Fibroblast of lung (primary cell): ENCODE data around the gene PCSK6. TPM values are rescaled to one million over a fixed set of nuclear protein-coding genes. Genes with fewer than 3 reads are reported as not detected.

Source experiments
- DNase-seq, 2 donors: peaks; one replicate each; pipeline versions ENCODE4 v3.0.0 to v3.0.0-alpha.2; 2010; ENCODE audit warnings: low read depth in 2 of 2
- H2AFZ ChIP-seq: 2 replicates; pipeline ENCODE4 v1.5.1; 2012; ENCODE audit warnings: low read length, control low read depth, inconsistent platforms
- H3K27ac ChIP-seq: 2 replicates; pipeline ENCODE4 v1.5.1; 2011; ENCODE audit warnings: low read length, control low read depth; ENCODE audit not compliant: insufficient read depth
- H3K27me3 ChIP-seq: 2 replicates; pipeline ENCODE4 v1.5.1; 2011; ENCODE audit warnings: mild to moderate bottlenecking, low read length; ENCODE audit not compliant: control insufficient read depth, insufficient read depth
- H3K36me3 ChIP-seq: 2 replicates; pipeline ENCODE4 v1.5.1; 2011; ENCODE audit warnings: low read length; ENCODE audit not compliant: control insufficient read depth, insufficient read depth
- H3K4me1 ChIP-seq: 2 replicates; pipeline ENCODE4 v1.5.1; 2011; ENCODE audit warnings: low read length; ENCODE audit not compliant: control insufficient read depth, insufficient read depth; ENCODE audit errors: extremely low read depth
- H3K4me2 ChIP-seq: 2 replicates; pipeline ENCODE4 v1.5.1; 2011; ENCODE audit warnings: low read length, control low read depth; ENCODE audit not compliant: insufficient read depth; ENCODE audit errors: extremely low read depth
- H3K4me3 ChIP-seq, 4 experiments: fragments of 200-600 bp in 1 of 4; sonication (generic) in 1 of 4; replicated peaks in 1 of 4; 2 replicates each; pipeline ENCODE4 v1.5.1; 2011 to 2016; ENCODE audit warnings: low read length in 4 of 4, low read depth in 3 of 4, mild to moderate bottlenecking in 3 of 4, control low read depth in 2 of 4, inconsistent platforms in 1 of 4, mixed read lengths in 1 of 4; ENCODE audit not compliant: insufficient read depth in 1 of 4; ENCODE audit errors: control extremely low read depth in 1 of 4
- H3K79me2 ChIP-seq: 2 replicates; pipeline ENCODE4 v1.5.1; 2012; ENCODE audit warnings: mild to moderate bottlenecking, low read length, inconsistent platforms; ENCODE audit not compliant: control insufficient read depth, insufficient read depth
- H3K9ac ChIP-seq: 2 replicates; pipeline ENCODE4 v1.5.1; 2011; ENCODE audit warnings: mild to moderate bottlenecking, low read length, control low read depth; ENCODE audit not compliant: insufficient read depth
- H3K9me3 ChIP-seq: 2 replicates; pipeline ENCODE4 v1.5.1; 2012; ENCODE audit warnings: low read depth, low read length; ENCODE audit not compliant: control insufficient read depth, insufficient read depth
- H4K20me1 ChIP-seq: 2 replicates; pipeline ENCODE4 v1.5.1; 2011; ENCODE audit warnings: low read length; ENCODE audit not compliant: control insufficient read depth, insufficient read depth; ENCODE audit errors: extremely low read depth
- CTCF ChIP-seq, 2 donors: IDR thresholded peaks in 1 of 2; conservative IDR thresholded peaks in 1 of 2; 1 replicate in 1 of 2; 2 replicates in 1 of 2; pipeline ENCODE4 v1.5.1; 2011 to 2012; ENCODE audit warnings: low read length in 2 of 2, control low read depth in 1 of 2, inconsistent platforms in 1 of 2, low read depth in 1 of 2, mild to moderate bottlenecking in 1 of 2
- EZH2 ChIP-seq: IDR thresholded peaks from 2 replicates; pipeline ENCODE4 v1.5.1; 2012; ENCODE audit warnings: low read length, control low read depth, mild to moderate bottlenecking; ENCODE audit errors: missing control alignments
- polyA plus RNA-seq, 2 donors: library from polyadenylated mRNA; depleted of rRNA in 1 of 2; stranded (reverse) in 1 of 2; unstranded in 1 of 2; fragments of >200 nt; gene quantifications; 2 replicates each; pipeline ENCODE4 v1.2.1, GENCODE V29; 2011 to 2012; ENCODE audit warnings: missing spikeins in 1 of 2
- total RNA-seq: library from RNA; depleted of rRNA; stranded (reverse); fragments of >200 nt; gene quantifications from 2 replicates; pipeline ENCODE4 v1.2.1, GENCODE V29; 2014

Gene PCSK6
- total and polyA plus RNA-seq, 2 donors (not counting 1 experiment from before 2014, with no cell fraction given), result 0.02 to 0.83 TPM

GRCh38 chr15:101488300-101489164 is 975 bp downstream of the PCSK6 start:
- H3K36me3 ChIP-seq, result no peaks in the 10 kb centered on the region
- no peak for TF ChIP-seq EZH2
- H3K9me3 ChIP-seq, result no peaks in the 10 kb centered on the region
- no peak for DNase-seq
- H4K20me1 ChIP-seq, result no peaks in the 10 kb centered on the region
- peaks cover 16% of the 10 kb centered on the region for H3K27me3 ChIP-seq
- H3K4me3 ChIP-seq, result no peak overlapping the region
- no peaks in the 10 kb centered on the region for H3K79me2 ChIP-seq
- no peak overlapping the region for H3K4me2 ChIP-seq
- H2AFZ ChIP-seq, result no peak overlapping the region
- H3K9ac ChIP-seq, result no peak overlapping the region
- H3K27ac ChIP-seq, result no peak overlapping the region
- H3K4me1 ChIP-seq, result no peaks in the 10 kb centered on the region

GRCh38 chr15:101486696-101487459 is 2.6 kb downstream of the PCSK6 start:
- no peak overlapping the region for H3K27ac ChIP-seq
- H2AFZ ChIP-seq, result no peak overlapping the region
- no peaks in the 10 kb centered on the region for H3K9me3 ChIP-seq
- H4K20me1 ChIP-seq, result no peaks in the 10 kb centered on the region
- TF ChIP-seq EZH2, result no peak
- TF ChIP-seq CTCF (conservative IDR thresholded peaks at IDR 0.05 in 1 of 2, IDR thresholded peaks at IDR 0.05 in 1 of 2; ENCODE audit: low read depth in 1 of 2, low read length in 2 of 2), result no peak
- H3K27me3 ChIP-seq, result peaks cover 16% of the 10 kb centered on the region
- no peak for DNase-seq
- H3K4me2 ChIP-seq, result no peak overlapping the region
- H3K4me3 ChIP-seq, result no peak overlapping the region
- H3K4me1 ChIP-seq, result no peaks in the 10 kb centered on the region
- no peaks in the 10 kb centered on the region for H3K79me2 ChIP-seq
- H3K9ac ChIP-seq, result no peak overlapping the region
- no peaks in the 10 kb centered on the region for H3K36me3 ChIP-seq

GRCh38 chr15:101483462-101483861 is 6.0 kb downstream of the PCSK6 start:
- Histone ChIP-seq H3K9ac (no peak overlapping the region), H3K27me3 (peaks cover 8% of the 10 kb centered on the region), H3K79me2 (no peaks in the 10 kb centered on the region), H3K4me3 (no peak overlapping the region), H3K4me1 (no peaks in the 10 kb centered on the region), H3K27ac (no peak overlapping the region), H3K36me3 (no peaks in the 10 kb centered on the region), H3K4me2 (no peak overlapping the region), H4K20me1 (no peaks in the 10 kb centered on the region), H3K9me3 (no peaks in the 10 kb centered on the region), H2AFZ (no peak overlapping the region)
- TF ChIP-seq CTCF (conservative IDR thresholded peaks at IDR 0.05 in 1 of 2, IDR thresholded peaks at IDR 0.05 in 1 of 2; ENCODE audit: low read depth in 1 of 2, low read length in 2 of 2), result no peak
- TF ChIP-seq EZH2, result no peak
- no peak for DNase-seq
